ENCODE data around the gene TMEM121.

DNA sequence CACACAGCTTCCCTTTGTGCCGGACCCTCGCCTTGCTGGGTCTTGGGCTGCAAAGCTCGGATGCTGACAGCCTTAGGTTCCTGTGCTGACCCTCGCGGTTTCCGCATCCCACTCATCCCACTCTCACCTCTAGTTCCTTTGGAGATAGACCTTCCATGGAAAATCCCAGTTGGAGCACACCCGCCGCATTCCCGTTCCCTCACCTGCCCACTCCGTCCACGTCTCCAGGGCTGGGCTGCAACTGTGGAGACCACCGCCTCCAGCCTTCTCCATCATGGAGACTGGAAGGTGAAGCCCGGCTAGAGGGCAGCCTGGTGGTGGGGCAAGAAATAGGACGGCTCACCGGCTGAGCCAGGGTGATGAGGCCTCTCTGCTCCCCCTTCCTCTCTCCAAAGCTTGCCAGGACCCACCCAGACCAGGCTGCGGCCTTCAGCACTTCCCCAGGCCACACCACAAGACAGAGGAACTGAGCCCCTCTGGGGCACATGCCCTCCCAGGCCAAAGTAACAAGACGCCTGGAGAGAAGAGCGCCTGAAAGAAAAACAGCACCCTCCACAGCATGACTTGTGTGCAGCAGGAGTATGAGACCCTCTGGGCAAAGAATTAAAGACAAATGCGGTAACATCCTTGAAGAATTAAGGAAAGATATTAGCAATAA, 15.0 kb downstream of the TMEM121 start:
- TF ChIP-seq, protein P1, sequence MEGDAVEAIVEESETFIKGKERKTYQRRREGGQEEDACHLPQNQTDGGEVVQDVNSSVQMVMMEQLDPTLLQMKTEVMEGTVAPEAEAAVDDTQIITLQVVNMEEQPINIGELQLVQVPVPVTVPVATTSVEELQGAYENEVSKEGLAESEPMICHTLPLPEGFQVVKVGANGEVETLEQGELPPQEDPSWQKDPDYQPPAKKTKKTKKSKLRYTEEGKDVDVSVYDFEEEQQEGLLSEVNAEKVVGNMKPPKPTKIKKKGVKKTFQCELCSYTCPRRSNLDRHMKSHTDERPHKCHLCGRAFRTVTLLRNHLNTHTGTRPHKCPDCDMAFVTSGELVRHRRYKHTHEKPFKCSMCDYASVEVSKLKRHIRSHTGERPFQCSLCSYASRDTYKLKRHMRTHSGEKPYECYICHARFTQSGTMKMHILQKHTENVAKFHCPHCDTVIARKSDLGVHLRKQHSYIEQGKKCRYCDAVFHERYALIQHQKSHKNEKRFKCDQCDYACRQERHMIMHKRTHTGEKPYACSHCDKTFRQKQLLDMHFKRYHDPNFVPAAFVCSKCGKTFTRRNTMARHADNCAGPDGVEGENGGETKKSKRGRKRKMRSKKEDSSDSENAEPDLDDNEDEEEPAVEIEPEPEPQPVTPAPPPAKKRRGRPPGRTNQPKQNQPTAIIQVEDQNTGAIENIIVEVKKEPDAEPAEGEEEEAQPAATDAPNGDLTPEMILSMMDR (IDR thresholded peaks at IDR 0.05): no peak
- TF ChIP-seq POLR2A (IDR thresholded peaks at IDR 0.05): no peak
